Measurements from ENCODE around the gene SPATC1L.

- TF ChIP-seq REST (IDR thresholded peaks at IDR 0.05; ENCODE audit: borderline replicate concordance): no peak
- TF ChIP-seq CTCF (IDR thresholded peaks at IDR 0.05; ENCODE audit: poor library complexity, severe bottlenecking): no peak
- no peak for TF ChIP-seq EZH2 (IDR thresholded peaks at IDR 0.05; ENCODE audit: borderline replicate concordance, insufficient read depth, low read length, poor library complexity, severe bottlenecking)
- TF ChIP-seq POLR2AphosphoS5 (IDR thresholded peaks at IDR 0.05): no peak
- no peak for TF ChIP-seq TAF1 (IDR thresholded peaks at IDR 0.05; ENCODE audit: low read depth)
- TF ChIP-seq EP300 (conservative IDR thresholded peaks at IDR 0.05; ENCODE audit: poor library complexity, severe bottlenecking): no peak
- no peak for TF ChIP-seq SMC3 (conservative IDR thresholded peaks at IDR 0.05; ENCODE audit: poor library complexity)
- no peak for TF ChIP-seq RAD21 (conservative IDR thresholded peaks at IDR 0.05)
Measured at GRCh38 chr21:46125846-46126301, 58.4 kb downstream of the SPATC1L start.
